Activated T-cell treated with anti-CD3 and anti-CD28 coated beads, Interleukin-2, amount 50 U/mL, for 4 hours (primary cell): ENCODE measurements around the gene PMS1. TPM values are rescaled to one million over a fixed set of nuclear protein-coding genes. Genes with fewer than 3 reads are reported as not detected.

ENCODE experiments used
- ATAC-seq, 2 donors: fragments of 200-7000 bp; cut with Tn5 transposase; one replicate each; pipeline ENCODE4 v1.10.0; 2021
- DNase-seq: peaks from one replicate; pipeline ENCODE4 v3.0.0-alpha.2; 2020
- H3K27me3 Mint-ChIP-seq: one replicate; pipeline ENCODE4 v1.8.0; 2021; ENCODE audit warnings: low read depth, mixed read lengths
- H3K36me3 Mint-ChIP-seq: one replicate; pipeline ENCODE4 v1.8.0; 2022; ENCODE audit warnings: mixed read lengths; ENCODE audit not compliant: insufficient read depth
- H3K4me1 Mint-ChIP-seq: one replicate; pipeline ENCODE4 v1.8.0; 2021; ENCODE audit warnings: low read depth, mixed read lengths
- H3K4me3 Mint-ChIP-seq: one replicate; pipeline ENCODE4 v1.8.0; 2021; ENCODE audit warnings: mild to moderate bottlenecking, moderate library complexity, mixed read lengths
- H3K9me3 Mint-ChIP-seq: one replicate; pipeline ENCODE4 v1.8.0; 2021; ENCODE audit warnings: mixed read lengths
- total RNA-seq, 3 donors: library from RNA; stranded (reverse); gene quantifications; one replicate each; pipeline ENCODE4 v1.2.1, GENCODE V29; 2021

PMS1 gene
- total RNA-seq, 3 donors from 2014 or later: 30.7 to 34.1 (median 33.0) TPM

GRCh38 chr2:189900726-189901125 lies 116.5 kb downstream of the PMS1 start:
- Mint-ChIP-seq H3K4me1 (no peaks in the 10 kb centered on the region), H3K9me3 (no peaks in the 10 kb centered on the region), H3K27me3 (peaks cover 2% of the 10 kb centered on the region), H3K4me3 (no peak overlapping the region), H3K36me3 (no peaks in the 10 kb centered on the region)
- DNase-seq (no peak), ATAC-seq (no peak)

- Mint-ChIP-seq H3K9me3 (no peaks in the 10 kb centered on the region), H3K27me3 (peaks cover 2% of the 10 kb centered on the region), H3K4me1 (no peaks in the 10 kb centered on the region), H3K36me3 (no peaks in the 10 kb centered on the region), H3K4me3 (no peak overlapping the region)
- no peak for ATAC-seq
- DNase-seq: no peak
These were observed 117.4 kb downstream of the PMS1 start for GRCh38 chr2:189901664-189902063.

GRCh38 chr2:189913821-189914220 lies 129.6 kb downstream of the PMS1 start:
- no peak overlapping the region for H3K4me3 Mint-ChIP-seq
- H3K36me3 Mint-ChIP-seq: no peaks in the 10 kb centered on the region
- H3K27me3 Mint-ChIP-seq: peaks cover 10% of the 10 kb centered on the region
- ATAC-seq: no peak
- H3K9me3 Mint-ChIP-seq: peaks cover 5% of the 10 kb centered on the region
- DNase-seq: no peak
- no peaks in the 10 kb centered on the region for H3K4me1 Mint-ChIP-seq

- H3K27me3 Mint-ChIP-seq: peaks cover 16% of the 10 kb centered on the region
These were observed 132.4 kb downstream of the PMS1 start for GRCh38 chr2:189916651-189917050.

More at GRCh38 chr2:189916651-189917050, 132.4 kb downstream of the PMS1 start:
- DNase-seq (no peak), ATAC-seq (no peak)
- Mint-ChIP-seq H3K9me3 (peaks cover 5% of the 10 kb centered on the region), H3K36me3 (no peaks in the 10 kb centered on the region), H3K4me3 (no peak overlapping the region), H3K4me1 (no peaks in the 10 kb centered on the region)

Other genes starting within 250 kb of the PMS1 start
- gene SLC40A1, start 203.7 kb upstream of the PMS1 start, total RNA-seq: 1 to 10 TPM; 2.1 to 4.6 (median 2.4) TPM
- gene ASNSD1, start 123.0 kb upstream of the PMS1 start, total RNA-seq: 10 to 100 TPM; 61.7 to 78.7 (median 70.2) TPM
- gene ANKAR, start 109.8 kb upstream of the PMS1 start, total RNA-seq: 1 to 10 TPM; 2.0 to 3.2 (median 3.0) TPM
- 10 to 100 TPM; 10.3 to 12.3 (median 11.5) TPM for gene OSGEPL1, start 21.7 kb upstream of the PMS1 start, total RNA-seq
- gene ORMDL1, start 111 bp upstream of the PMS1 start, total RNA-seq: 10 to 100 TPM; 81.1 to 93.3 (median 82.2) TPM